DMS 273 treated with DMSO at 0.1 percent for 48 hours (cell line): Measurements from ENCODE around the gene NKAIN4.
"Not testable (repeated sequence)": the region's sequence is repeated elsewhere in the genome, so short reads cannot be mapped to it uniquely, and the experiment has no call there.

ENCODE experiments used
- DNase-seq: peaks from one replicate; lab custom pipeline; 2025; lab: John Stamatoyannopoulos, UW

NKAIN4 gene

GRCh38 chr20:63257629-63258028, 3.4 kb upstream of the NKAIN4 start:
- DNase-seq, result no peak

GRCh38 chr20:63256954-63257353, 2.7 kb upstream of the NKAIN4 start:
- DNase-seq, result no peak

GRCh38 chr20:63255931-63256704, 1.9 kb upstream of the NKAIN4 start:
- no peak for DNase-seq

- no peak for DNase-seq
These were observed 532 bp upstream of the NKAIN4 start for GRCh38 chr20:63254606-63255384.

- DNase-seq, result no peak
These were observed 628 bp downstream of the NKAIN4 start for GRCh38 chr20:63253438-63254231.

- no peak for DNase-seq
These were observed 1.2 kb downstream of the NKAIN4 start for GRCh38 chr20:63253065-63253437.

- no peak for DNase-seq
These were observed 2.0 kb downstream of the NKAIN4 start for GRCh38 chr20:63252284-63252711.

GRCh38 chr20:63251350-63251749, 2.9 kb downstream of the NKAIN4 start:
- not testable (repeated sequence) for DNase-seq

GRCh38 chr20:63249891-63250290, 4.4 kb downstream of the NKAIN4 start:
- DNase-seq, result no peak

GRCh38 chr20:63248835-63249591, 5.2 kb downstream of the NKAIN4 start:
- no peak for DNase-seq

GRCh38 chr20:63247671-63248228, 6.5 kb downstream of the NKAIN4 start:
- DNase-seq, result no peak

- no peak for DNase-seq
These were observed 7.6 kb downstream of the NKAIN4 start for GRCh38 chr20:63246490-63247288.

- no peak for DNase-seq
These were observed 9.8 kb downstream of the NKAIN4 start for GRCh38 chr20:63244468-63244867.

GRCh38 chr20:63243604-63244247, 10.5 kb downstream of the NKAIN4 start:
- DNase-seq, result no peak

GRCh38 chr20:63242736-63243135, 11.5 kb downstream of the NKAIN4 start:
- DNase-seq, result no peak

- no peak for DNase-seq
These were observed 13.0 kb downstream of the NKAIN4 start for GRCh38 chr20:63241272-63241671.

- DNase-seq, result no peak
These were observed 14.3 kb downstream of the NKAIN4 start for GRCh38 chr20:63240004-63240403.

- DNase-seq, result no peak
These were observed 14.8 kb downstream of the NKAIN4 start for GRCh38 chr20:63239431-63239830.

GRCh38 chr20:63238514-63239125, 15.6 kb downstream of the NKAIN4 start:
- DNase-seq, result no peak

GRCh38 chr20:63238031-63238430, 16.2 kb downstream of the NKAIN4 start:
- no peak for DNase-seq
